Measurements from ENCODE around the gene CFB. TPM values are rescaled to one million over a fixed set of nuclear protein-coding genes. Genes with fewer than 3 reads are reported as not detected.
"Not testable (repeated sequence)": the region's sequence is repeated elsewhere in the genome, so short reads cannot be mapped to it uniquely, and the experiment has no call there.

Gene CFB
- total RNA-seq, 1 experiment from 2014 or later = not detected

DNA sequence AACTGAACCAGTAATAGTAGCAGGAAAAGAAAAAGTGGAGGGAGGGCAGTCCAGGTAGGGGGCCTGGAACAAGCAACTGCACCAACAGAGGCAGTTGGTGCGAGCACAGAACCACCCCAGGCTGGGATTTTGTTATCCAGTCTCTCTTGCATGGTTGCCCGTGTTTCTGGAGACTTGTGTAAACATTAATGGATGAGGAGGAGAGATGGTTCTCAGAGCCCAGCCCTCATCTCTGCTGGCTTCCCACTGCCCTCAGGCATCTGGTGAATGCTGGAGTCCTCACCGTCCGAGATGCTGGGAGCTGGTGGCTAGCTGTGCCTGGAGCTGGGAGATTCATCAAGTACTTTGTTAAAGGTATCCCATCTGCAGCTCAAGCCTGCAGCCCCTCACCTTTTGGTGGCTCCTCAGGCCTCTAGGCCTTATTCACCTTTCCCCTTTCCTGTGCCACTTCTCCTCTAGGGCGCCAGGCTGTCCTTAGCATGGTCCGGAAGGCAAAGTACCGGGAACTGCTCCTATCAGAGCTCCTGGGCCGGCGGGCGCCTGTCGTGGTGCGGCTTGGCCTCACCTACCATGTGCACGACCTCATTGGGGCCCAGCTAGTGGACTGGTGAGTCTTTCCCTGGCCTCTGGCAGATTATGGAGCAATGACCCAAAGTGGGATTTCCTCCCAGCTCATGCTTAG, 34.4 kb downstream of the CFB start:
- H3K9me3 ChIP-seq (ENCODE audit: low read length); H3K27me3 ChIP-seq (ENCODE audit: low read length); BruUV-seq (replicated peaks); H3K9me2 ChIP-seq (replicated peaks; ENCODE audit: low read length); H2AFZ ChIP-seq (ENCODE audit: low read length); DNase-seq; H3K27ac ChIP-seq (ENCODE audit: low read length); H3K9ac ChIP-seq (ENCODE audit: low read length); H3K79me2 ChIP-seq (ENCODE audit: low read length); H4K20me1 ChIP-seq (ENCODE audit: low read length); ATAC-seq; H3K4me3 ChIP-seq (ENCODE audit: low read length); CTCF ChIA-PET; H3K4me1 ChIP-seq (ENCODE audit: insufficient read depth, low read length); H3F3A ChIP-seq (ENCODE audit: low read length, unreplicated experiment); intact Hi-C loops (cut with micrococcal nuclease); H3K36me3 ChIP-seq (ENCODE audit: low read depth, low read length); H3K4me2 ChIP-seq (ENCODE audit: low read length): not testable (repeated sequence)
- POLR2A ChIA-PET (ENCODE audit: unreplicated experiment) = interaction anchor here (0.6 kb wide), 1 partner anchor 91 kb away, joined by 6 read pairs; no protein-coding TSS in a partner anchor

DNA sequence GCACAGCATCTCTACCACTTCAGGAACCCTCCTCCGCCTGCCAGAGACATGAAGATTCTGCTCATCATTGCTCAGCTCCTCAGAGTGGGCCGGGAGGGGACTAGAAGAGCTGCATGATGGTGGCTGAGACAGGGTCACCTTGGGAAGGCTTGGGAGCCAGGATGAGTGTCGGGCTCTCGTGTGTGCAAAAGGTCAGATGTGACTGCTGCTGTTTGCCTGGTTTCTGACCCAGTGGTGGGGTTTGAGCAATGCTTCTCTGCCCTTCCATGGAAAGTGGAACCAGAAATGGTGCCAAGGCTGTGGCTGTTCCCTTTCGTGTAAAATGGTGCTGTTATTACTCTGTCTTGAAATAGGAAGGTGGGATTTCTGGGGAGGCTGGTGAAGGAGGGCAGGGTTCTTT, 35.1 kb downstream of the CFB start:
- BruUV-seq (replicated peaks); H3K9me3 ChIP-seq (ENCODE audit: low read length); H3K4me2 ChIP-seq (ENCODE audit: low read length); H3K9ac ChIP-seq (ENCODE audit: low read length); POLR2A ChIA-PET (ENCODE audit: unreplicated experiment); ATAC-seq; H3K4me3 ChIP-seq (ENCODE audit: low read length); intact Hi-C loops (cut with micrococcal nuclease); H4K20me1 ChIP-seq (ENCODE audit: low read length); DNase-seq; H2AFZ ChIP-seq (ENCODE audit: low read length); H3K9me2 ChIP-seq (replicated peaks; ENCODE audit: low read length); CTCF ChIA-PET; H3K79me2 ChIP-seq (ENCODE audit: low read length); H3K4me1 ChIP-seq (ENCODE audit: insufficient read depth, low read length); H3F3A ChIP-seq (ENCODE audit: low read length, unreplicated experiment); H3K36me3 ChIP-seq (ENCODE audit: low read depth, low read length); H3K27me3 ChIP-seq (ENCODE audit: low read length); H3K27ac ChIP-seq (ENCODE audit: low read length): not testable (repeated sequence)

GRCh38 chr6:31981744-31982143, 35.8 kb downstream of the CFB start, which contains the start of gene C4A:
Gene C4A, plus strand, starts transcription at chr6:31982057. Its CDS starts 51 bp downstream, at chr6:31982108.
- H3K4me2 ChIP-seq (ENCODE audit: low read length); H3K79me2 ChIP-seq (ENCODE audit: low read length); H3K36me3 ChIP-seq (ENCODE audit: low read depth, low read length); H3K4me1 ChIP-seq (ENCODE audit: insufficient read depth, low read length); H3K9me2 ChIP-seq (replicated peaks; ENCODE audit: low read length); H3K4me3 ChIP-seq (ENCODE audit: low read length); H2AFZ ChIP-seq (ENCODE audit: low read length); H3K27ac ChIP-seq (ENCODE audit: low read length); POLR2A ChIA-PET (ENCODE audit: unreplicated experiment); CTCF ChIA-PET; H3K9me3 ChIP-seq (ENCODE audit: low read length); H4K20me1 ChIP-seq (ENCODE audit: low read length); H3F3A ChIP-seq (ENCODE audit: low read length, unreplicated experiment); H3K27me3 ChIP-seq (ENCODE audit: low read length); ATAC-seq; H3K9ac ChIP-seq (ENCODE audit: low read length); BruUV-seq (replicated peaks); intact Hi-C loops (cut with micrococcal nuclease); DNase-seq: not testable (repeated sequence)

DNA sequence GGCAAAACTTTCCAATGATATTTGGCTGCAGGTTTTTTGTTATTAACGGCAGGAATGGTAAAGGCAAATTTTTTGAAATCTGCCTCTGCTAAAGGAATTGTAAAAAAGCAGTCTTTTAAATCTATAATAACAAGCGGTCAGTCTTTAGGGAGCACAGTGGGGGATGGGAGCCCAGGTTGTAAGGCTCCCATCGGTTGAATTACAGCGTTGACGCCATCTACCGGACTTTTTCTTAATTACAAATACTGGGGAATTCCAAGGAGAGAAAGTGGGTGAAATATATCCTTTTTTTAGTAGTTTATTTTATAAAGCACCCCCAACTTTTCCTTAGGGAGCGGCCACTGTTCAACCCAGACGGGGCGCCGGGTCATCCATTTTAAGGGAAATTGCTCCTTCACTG, 43.5 kb downstream of the CFB start:
- H3K4me1 ChIP-seq (ENCODE audit: insufficient read depth, low read length); CTCF ChIA-PET; H3K4me3 ChIP-seq (ENCODE audit: low read length); H4K20me1 ChIP-seq (ENCODE audit: low read length); H3K4me2 ChIP-seq (ENCODE audit: low read length); DNase-seq; H3K9ac ChIP-seq (ENCODE audit: low read length); H3K27ac ChIP-seq (ENCODE audit: low read length); H2AFZ ChIP-seq (ENCODE audit: low read length); H3K9me2 ChIP-seq (replicated peaks; ENCODE audit: low read length); BruUV-seq (replicated peaks); intact Hi-C loops (cut with micrococcal nuclease); ATAC-seq; H3K27me3 ChIP-seq (ENCODE audit: low read length); H3K36me3 ChIP-seq (ENCODE audit: low read depth, low read length); H3K79me2 ChIP-seq (ENCODE audit: low read length); H3K9me3 ChIP-seq (ENCODE audit: low read length); POLR2A ChIA-PET (ENCODE audit: unreplicated experiment); H3F3A ChIP-seq (ENCODE audit: low read length, unreplicated experiment): not testable (repeated sequence)

- H3K9me3 ChIP-seq (ENCODE audit: low read length); H3K9me2 ChIP-seq (replicated peaks; ENCODE audit: low read length); H3K4me3 ChIP-seq (ENCODE audit: low read length); BruUV-seq (replicated peaks); H3K27me3 ChIP-seq (ENCODE audit: low read length); H2AFZ ChIP-seq (ENCODE audit: low read length); H3K27ac ChIP-seq (ENCODE audit: low read length); CTCF ChIA-PET; H3K9ac ChIP-seq (ENCODE audit: low read length); DNase-seq; ATAC-seq; H3K4me1 ChIP-seq (ENCODE audit: insufficient read depth, low read length); H3F3A ChIP-seq (ENCODE audit: low read length, unreplicated experiment); H3K79me2 ChIP-seq (ENCODE audit: low read length); H3K4me2 ChIP-seq (ENCODE audit: low read length); POLR2A ChIA-PET (ENCODE audit: unreplicated experiment); H4K20me1 ChIP-seq (ENCODE audit: low read length); H3K36me3 ChIP-seq (ENCODE audit: low read depth, low read length); intact Hi-C loops (cut with micrococcal nuclease): not testable (repeated sequence)
Measured at GRCh38 chr6:31994421-31994820, 48.5 kb downstream of the CFB start.

GRCh38 chr6:31996385-31996784, 50.5 kb downstream of the CFB start:
- H3K9me2 ChIP-seq (replicated peaks; ENCODE audit: low read length); H3K9ac ChIP-seq (ENCODE audit: low read length); H4K20me1 ChIP-seq (ENCODE audit: low read length); H3K27me3 ChIP-seq (ENCODE audit: low read length); BruUV-seq (replicated peaks); DNase-seq; ATAC-seq; H3K36me3 ChIP-seq (ENCODE audit: low read depth, low read length); H2AFZ ChIP-seq (ENCODE audit: low read length); H3K4me1 ChIP-seq (ENCODE audit: insufficient read depth, low read length); H3K4me3 ChIP-seq (ENCODE audit: low read length); POLR2A ChIA-PET (ENCODE audit: unreplicated experiment); H3K9me3 ChIP-seq (ENCODE audit: low read length); H3K4me2 ChIP-seq (ENCODE audit: low read length); H3F3A ChIP-seq (ENCODE audit: low read length, unreplicated experiment); H3K27ac ChIP-seq (ENCODE audit: low read length); CTCF ChIA-PET; intact Hi-C loops (cut with micrococcal nuclease); H3K79me2 ChIP-seq (ENCODE audit: low read length): not testable (repeated sequence)
